ENCODE results near the gene WDR45B.
"Not testable (repeated sequence)": the region's sequence is repeated elsewhere in the genome, so short reads cannot be mapped to it uniquely, and the experiment has no call there.

WDR45B gene

GRCh38 chr17:82585935-82586575, 62.2 kb downstream of the WDR45B start:
- not testable (repeated sequence) for DNase-seq (ENCODE audit: low read depth, low spot score)

GRCh38 chr17:82583720-82584234, 64.5 kb downstream of the WDR45B start:
- DNase-seq (ENCODE audit: low read depth, low spot score) = no peak

GRCh38 chr17:82582709-82583108, 65.5 kb downstream of the WDR45B start:
- no peak for DNase-seq (ENCODE audit: low read depth, low spot score)

GRCh38 chr17:82582213-82582612, 66.0 kb downstream of the WDR45B start:
- DNase-seq (ENCODE audit: low read depth, low spot score) = no peak

GRCh38 chr17:82579969-82580368, 68.3 kb downstream of the WDR45B start:
- DNase-seq (ENCODE audit: low read depth, low spot score) = not testable (repeated sequence)

- DNase-seq (ENCODE audit: low read depth, low spot score) = no peak
Observed at GRCh38 chr17:82577300-82577699, 70.9 kb downstream of the WDR45B start.

- DNase-seq (ENCODE audit: low read depth, low spot score) = not testable (repeated sequence)
Observed at GRCh38 chr17:82575581-82576221, 72.5 kb downstream of the WDR45B start.

- DNase-seq (ENCODE audit: low read depth, low spot score) = no peak
Observed at GRCh38 chr17:82574041-82574440, 74.2 kb downstream of the WDR45B start.

- DNase-seq (ENCODE audit: low read depth, low spot score) = no peak
Observed at GRCh38 chr17:82571855-82572254, 76.4 kb downstream of the WDR45B start.

GRCh38 chr17:82570277-82570676, 78.0 kb downstream of the WDR45B start:
- DNase-seq (ENCODE audit: low read depth, low spot score) = no peak

- no peak for DNase-seq (ENCODE audit: low read depth, low spot score)
Observed at GRCh38 chr17:82569621-82570020, 78.6 kb downstream of the WDR45B start.

- no peak for DNase-seq (ENCODE audit: low read depth, low spot score)
Observed at GRCh38 chr17:82568997-82569393, 79.2 kb downstream of the WDR45B start.

- DNase-seq (ENCODE audit: low read depth, low spot score) = no peak
Observed at GRCh38 chr17:82567286-82567685, 81.0 kb downstream of the WDR45B start.

GRCh38 chr17:82566129-82566960, 81.9 kb downstream of the WDR45B start:
- no peak for DNase-seq (ENCODE audit: low read depth, low spot score)

GRCh38 chr17:82565551-82565950, 82.7 kb downstream of the WDR45B start:
- no peak for DNase-seq (ENCODE audit: low read depth, low spot score)

Measured in iPS DF 19.7 (cell line).